ENCODE measurements around the gene PRR35.

The PRR35 gene

DNA sequence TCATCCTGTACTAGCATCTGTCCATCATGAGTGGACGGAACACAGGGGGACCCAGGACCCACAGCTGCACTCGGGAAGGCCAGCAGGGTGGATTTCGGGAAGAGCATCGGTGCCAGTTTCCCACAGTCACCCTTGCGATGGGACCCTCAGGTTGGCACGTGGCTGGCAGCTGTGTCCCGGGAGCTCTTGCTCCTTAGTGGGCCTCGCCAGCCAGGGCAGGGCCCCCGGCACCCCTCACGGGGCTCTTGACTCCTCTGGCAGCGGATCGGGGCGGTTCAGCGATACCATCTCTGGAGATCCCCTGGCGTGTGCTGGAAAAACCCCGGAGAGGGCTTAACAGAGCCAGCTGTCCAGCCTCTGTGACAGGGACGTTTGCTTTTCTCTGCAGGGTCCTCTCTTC lies 23.4 kb upstream of the PRR35 start:
- H3K4me3 ChIP-seq (ENCODE audit: low read length in 2 of 2), result no peak overlapping the region
- H3K36me3 ChIP-seq (ENCODE audit: control insufficient read depth in 2 of 2, insufficient read depth in 2 of 2, low read length in 2 of 2), result peaks cover 10 to 23% of the 10 kb centered on the region in 2 donors
- peaks cover 16 to 30% of the 10 kb centered on the region in 2 donors for H3K4me1 ChIP-seq (ENCODE audit: control insufficient read depth in 2 of 2, insufficient read depth in 2 of 2, low read length in 2 of 2)
- no peak overlapping the region for H3K27ac ChIP-seq (ENCODE audit: low read depth in 2 of 2, low read length in 2 of 2)
- no peaks in the 10 kb centered on the region for H3K9me3 ChIP-seq (ENCODE audit: control insufficient read depth in 2 of 2, low read length in 2 of 2)
- H3K27me3 ChIP-seq (ENCODE audit: control insufficient read depth in 2 of 2, insufficient read depth in 2 of 2, low read length in 2 of 2), result no peaks in the 10 kb centered on the region
- H3K9ac ChIP-seq (ENCODE audit: low read depth in 1 of 2, low read length in 2 of 2), result no peak overlapping the region

DNA sequence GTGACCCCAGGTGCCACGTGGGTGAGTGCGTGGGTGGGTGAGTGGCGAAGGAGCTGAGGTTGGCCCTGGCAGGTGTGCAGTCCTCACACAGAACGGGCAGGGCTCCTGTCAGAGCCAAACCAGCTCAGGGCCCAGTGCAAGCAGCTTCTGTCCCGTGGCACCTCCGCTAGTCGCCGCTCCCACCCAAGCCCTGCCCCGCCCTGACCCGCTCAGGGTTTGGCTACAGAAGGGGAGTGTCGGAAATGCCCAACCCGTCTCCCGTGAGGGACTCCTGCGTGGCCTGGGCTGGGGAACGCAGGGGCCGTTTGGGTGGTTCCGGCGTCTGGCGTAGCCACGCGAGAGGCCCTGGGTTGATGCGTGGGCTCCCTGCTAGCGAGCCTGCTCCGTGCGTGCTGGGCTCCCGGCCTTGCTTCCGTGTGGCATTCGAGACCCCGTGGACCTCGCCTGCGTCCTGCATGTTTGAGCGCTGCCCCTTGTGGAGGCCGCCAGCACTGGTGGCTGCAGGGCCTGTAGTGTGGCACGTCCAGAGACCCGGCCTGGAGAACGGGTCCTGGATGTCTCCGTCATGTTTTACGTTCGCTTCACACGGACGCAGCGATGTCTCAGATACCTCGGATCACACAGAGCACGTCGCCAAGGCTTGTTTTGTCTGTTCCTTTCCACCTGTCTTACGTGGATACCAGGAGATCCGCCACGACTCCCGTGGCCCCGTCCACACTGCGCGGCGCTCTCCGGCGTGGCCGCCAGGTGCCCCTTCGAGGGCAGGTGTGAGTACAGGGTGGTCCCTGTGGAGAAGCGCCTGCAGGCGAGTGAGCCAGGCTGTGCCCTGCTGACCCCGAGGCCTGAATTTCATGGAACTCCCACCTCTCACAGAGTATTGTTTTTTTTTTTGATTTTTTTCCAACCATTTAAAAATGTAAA lies 22.5 kb upstream of the PRR35 start:
- Histone ChIP-seq H3K36me3 (ENCODE audit: control insufficient read depth in 2 of 2, insufficient read depth in 2 of 2, low read length in 2 of 2) (peaks cover 10 to 26% of the 10 kb centered on the region in 2 donors), H3K4me3 (ENCODE audit: low read length in 2 of 2) (no peak overlapping the region), H3K27ac (ENCODE audit: low read depth in 2 of 2, low read length in 2 of 2) (no peak overlapping the region)

GRCh38 chr16:539901-540530 lies 20.2 kb upstream of the PRR35 start:
- no peaks in the 10 kb centered on the region for H3K27me3 ChIP-seq (ENCODE audit: control insufficient read depth in 2 of 2, insufficient read depth in 2 of 2, low read length in 2 of 2)
- no peak overlapping the region for H3K27ac ChIP-seq (ENCODE audit: low read depth in 2 of 2, low read length in 2 of 2)
- no peak overlapping the region for H3K4me3 ChIP-seq (ENCODE audit: low read length in 2 of 2)
- no peak overlapping the region for H3K9ac ChIP-seq (ENCODE audit: low read depth in 1 of 2, low read length in 2 of 2)
- H3K4me1 ChIP-seq (ENCODE audit: control insufficient read depth in 2 of 2, insufficient read depth in 2 of 2, low read length in 2 of 2), result peaks cover 6 to 12% of the 10 kb centered on the region in 2 donors
- H3K9me3 ChIP-seq (ENCODE audit: control insufficient read depth in 2 of 2, low read length in 2 of 2), result no peaks in the 10 kb centered on the region
- peaks cover 10 to 26% of the 10 kb centered on the region in 2 donors for H3K36me3 ChIP-seq (ENCODE audit: control insufficient read depth in 2 of 2, insufficient read depth in 2 of 2, low read length in 2 of 2)

More for the DNA sequence above, 22.5 kb upstream of the PRR35 start:
- Histone ChIP-seq H3K4me1 (ENCODE audit: control insufficient read depth in 2 of 2, insufficient read depth in 2 of 2, low read length in 2 of 2) (peaks cover 16 to 30% of the 10 kb centered on the region in 2 donors), H3K9me3 (ENCODE audit: control insufficient read depth in 2 of 2, low read length in 2 of 2) (no peaks in the 10 kb centered on the region), H3K9ac (ENCODE audit: low read depth in 1 of 2, low read length in 2 of 2) (no peak overlapping the region), H3K27me3 (ENCODE audit: control insufficient read depth in 2 of 2, insufficient read depth in 2 of 2, low read length in 2 of 2) (no peaks in the 10 kb centered on the region)

DNA sequence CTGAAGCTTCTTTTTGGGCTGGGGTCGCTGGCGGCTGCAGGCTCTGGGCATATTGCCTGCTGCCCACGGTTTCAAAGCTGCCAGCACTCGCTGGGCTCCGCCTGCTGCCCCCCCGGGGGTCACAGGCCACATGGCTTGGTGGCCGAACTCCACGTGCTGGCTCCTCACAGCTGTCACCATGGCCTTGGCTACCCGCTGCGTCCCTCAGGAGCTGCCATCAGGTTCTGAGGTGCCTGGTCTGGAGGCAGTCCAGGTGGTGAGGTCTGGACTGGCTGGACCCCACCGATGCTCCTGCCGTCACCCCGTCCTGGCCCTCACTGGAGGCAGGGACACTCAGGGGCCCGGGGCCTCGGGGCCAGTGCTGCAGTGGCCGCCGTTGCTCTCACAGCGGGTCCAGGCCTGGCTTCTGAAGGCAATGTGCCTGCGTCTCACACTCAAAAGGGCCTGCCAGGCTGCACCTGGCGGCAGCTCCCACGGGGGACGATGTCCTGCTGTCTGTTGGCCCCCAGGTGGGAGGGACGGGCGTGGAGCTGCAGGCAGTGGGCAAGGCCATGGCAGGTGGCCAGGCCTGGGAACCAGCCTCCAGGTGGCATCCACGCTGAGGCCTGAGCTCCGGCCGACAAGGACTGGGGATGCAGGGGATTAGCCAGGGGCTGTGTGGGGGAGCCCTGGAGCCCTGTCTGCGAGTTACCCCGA lies 19.4 kb upstream of the PRR35 start:
- H3K9me3 ChIP-seq (ENCODE audit: control insufficient read depth in 2 of 2, low read length in 2 of 2), result no peaks in the 10 kb centered on the region
- no peak overlapping the region for H3K27ac ChIP-seq (ENCODE audit: low read depth in 2 of 2, low read length in 2 of 2)
- no peak overlapping the region for H3K9ac ChIP-seq (ENCODE audit: low read depth in 1 of 2, low read length in 2 of 2)
- peaks cover under 1 to 4% of the 10 kb centered on the region in 2 donors for H3K4me1 ChIP-seq (ENCODE audit: control insufficient read depth in 2 of 2, insufficient read depth in 2 of 2, low read length in 2 of 2)
- H3K27me3 ChIP-seq (ENCODE audit: control insufficient read depth in 2 of 2, insufficient read depth in 2 of 2, low read length in 2 of 2), result no peaks in the 10 kb centered on the region
- H3K36me3 ChIP-seq (ENCODE audit: control insufficient read depth in 2 of 2, insufficient read depth in 2 of 2, low read length in 2 of 2), result peaks cover 10 to 26% of the 10 kb centered on the region in 2 donors
- H3K4me3 ChIP-seq (ENCODE audit: low read length in 2 of 2), result no peak overlapping the region

- H3K4me1 ChIP-seq (ENCODE audit: control insufficient read depth in 2 of 2, insufficient read depth in 2 of 2, low read length in 2 of 2), result no peaks in the 10 kb centered on the region
- no peak overlapping the region for H3K27ac ChIP-seq (ENCODE audit: low read depth in 2 of 2, low read length in 2 of 2)
- no peaks in the 10 kb centered on the region for H3K27me3 ChIP-seq (ENCODE audit: control insufficient read depth in 2 of 2, insufficient read depth in 2 of 2, low read length in 2 of 2)
- no peak overlapping the region for H3K4me3 ChIP-seq (ENCODE audit: low read length in 2 of 2)
- H3K36me3 ChIP-seq (ENCODE audit: control insufficient read depth in 2 of 2, insufficient read depth in 2 of 2, low read length in 2 of 2), result peaks cover 3 to 13% of the 10 kb centered on the region in 2 donors
- no peaks in the 10 kb centered on the region for H3K9me3 ChIP-seq (ENCODE audit: control insufficient read depth in 2 of 2, low read length in 2 of 2)
- H3K9ac ChIP-seq (ENCODE audit: low read depth in 1 of 2, low read length in 2 of 2), result no peak overlapping the region
These were observed 16.7 kb upstream of the PRR35 start for GRCh38 chr16:543301-544164.

DNA sequence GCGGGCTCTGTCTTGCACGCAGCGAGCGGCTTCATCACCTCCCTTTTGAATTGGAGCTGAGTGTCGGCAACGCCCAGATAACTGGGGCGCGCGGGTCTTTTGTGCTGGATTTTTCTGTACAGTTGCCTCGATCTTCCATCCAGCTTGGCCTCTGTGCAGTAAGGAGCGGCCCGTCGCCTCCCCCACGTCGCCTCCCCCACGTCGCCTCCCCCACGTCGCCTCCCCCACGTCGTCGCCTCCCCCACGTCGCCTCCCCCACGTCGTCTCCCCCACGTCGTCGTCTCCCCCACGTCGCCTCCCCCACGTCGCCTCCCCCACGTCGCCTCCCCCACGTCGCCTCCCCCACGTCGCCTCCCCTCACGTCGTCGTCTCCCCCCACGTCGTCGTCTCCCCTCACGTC lies 15.7 kb upstream of the PRR35 start:
- no peak overlapping the region for H3K4me3 ChIP-seq (ENCODE audit: low read length in 2 of 2)
- no peaks in the 10 kb centered on the region for H3K4me1 ChIP-seq (ENCODE audit: control insufficient read depth in 2 of 2, insufficient read depth in 2 of 2, low read length in 2 of 2)
- no peak overlapping the region for H3K27ac ChIP-seq (ENCODE audit: low read depth in 2 of 2, low read length in 2 of 2)
- peaks cover 3 to 15% of the 10 kb centered on the region in 2 donors for H3K36me3 ChIP-seq (ENCODE audit: control insufficient read depth in 2 of 2, insufficient read depth in 2 of 2, low read length in 2 of 2)
- no peak overlapping the region for H3K9ac ChIP-seq (ENCODE audit: low read depth in 1 of 2, low read length in 2 of 2)
- H3K9me3 ChIP-seq (ENCODE audit: control insufficient read depth in 2 of 2, low read length in 2 of 2), result no peaks in the 10 kb centered on the region
- no peaks in the 10 kb centered on the region for H3K27me3 ChIP-seq (ENCODE audit: control insufficient read depth in 2 of 2, insufficient read depth in 2 of 2, low read length in 2 of 2)

- Histone ChIP-seq H3K9ac (ENCODE audit: low read depth in 1 of 2, low read length in 2 of 2) (no peak overlapping the region), H3K4me3 (ENCODE audit: low read length in 2 of 2) (no peak overlapping the region), H3K9me3 (ENCODE audit: control insufficient read depth in 2 of 2, low read length in 2 of 2) (no peaks in the 10 kb centered on the region), H3K27me3 (ENCODE audit: control insufficient read depth in 2 of 2, insufficient read depth in 2 of 2, low read length in 2 of 2) (no peaks in the 10 kb centered on the region), H3K27ac (ENCODE audit: low read depth in 2 of 2, low read length in 2 of 2) (no peak overlapping the region), H3K4me1 (ENCODE audit: control insufficient read depth in 2 of 2, insufficient read depth in 2 of 2, low read length in 2 of 2) (no peaks in the 10 kb centered on the region), H3K36me3 (ENCODE audit: control insufficient read depth in 2 of 2, insufficient read depth in 2 of 2, low read length in 2 of 2) (peaks cover 9 to 13% of the 10 kb centered on the region in 2 donors)
These were observed 13.1 kb upstream of the PRR35 start for GRCh38 chr16:546909-547770.

DNA sequence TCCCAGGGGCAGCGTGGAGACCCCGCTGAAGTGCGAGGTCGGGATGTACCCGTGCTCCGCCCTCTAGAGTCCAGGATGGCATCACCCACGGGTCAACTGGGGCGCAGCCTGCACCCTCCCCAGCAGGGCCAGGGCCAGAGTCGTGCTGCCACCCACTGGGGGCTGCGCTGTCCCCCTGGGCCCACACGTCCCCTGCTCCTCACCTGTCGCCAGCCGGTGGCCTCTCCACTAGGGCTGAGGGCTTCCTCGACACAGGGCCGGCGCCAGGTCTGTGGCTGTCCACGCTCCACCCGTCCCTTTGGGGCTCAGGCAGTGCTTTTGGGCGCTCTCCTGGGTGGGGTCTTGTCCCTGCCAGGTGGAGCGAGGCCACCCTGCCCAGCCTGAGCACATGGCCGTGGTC lies 11.6 kb upstream of the PRR35 start:
- peaks cover 7 to 13% of the 10 kb centered on the region in 2 donors for H3K36me3 ChIP-seq (ENCODE audit: control insufficient read depth in 2 of 2, insufficient read depth in 2 of 2, low read length in 2 of 2)
- no peak overlapping the region for H3K4me3 ChIP-seq (ENCODE audit: low read length in 2 of 2)
- no peak overlapping the region for H3K9ac ChIP-seq (ENCODE audit: low read depth in 1 of 2, low read length in 2 of 2)
- no peak overlapping the region for H3K27ac ChIP-seq (ENCODE audit: low read depth in 2 of 2, low read length in 2 of 2)
- H3K9me3 ChIP-seq (ENCODE audit: control insufficient read depth in 2 of 2, low read length in 2 of 2), result no peaks in the 10 kb centered on the region
- no peaks in the 10 kb centered on the region for H3K4me1 ChIP-seq (ENCODE audit: control insufficient read depth in 2 of 2, insufficient read depth in 2 of 2, low read length in 2 of 2)
- H3K27me3 ChIP-seq (ENCODE audit: control insufficient read depth in 2 of 2, insufficient read depth in 2 of 2, low read length in 2 of 2), result no peaks in the 10 kb centered on the region
